HepG2 (cell line): ENCODE results near the gene CAPN7. TPM values are rescaled to one million over a fixed set of nuclear protein-coding genes. Genes with fewer than 3 reads are reported as not detected.

Experiments
- ARID4A ChIP-seq: sonication (generic); formaldehyde crosslinking; IDR thresholded peaks from 2 replicates; pipeline ENCODE4 v1.5.0; 2020; ENCODE audit warnings: mild to moderate bottlenecking, missing genetic modification reagents, borderline replicate concordance
- HMG20B ChIP-seq: conservative IDR thresholded peaks from 2 replicates; pipeline ENCODE4 v1.6.1; 2016; ENCODE audit warnings: missing genetic modification reagents, missing compliant biosample characterization
- PRDM15 ChIP-seq: sonication (generic); formaldehyde crosslinking; IDR thresholded peaks from 2 replicates; pipeline ENCODE4 v1.4.0; 2020; ENCODE audit warnings: missing genetic modification reagents
- ZFP91 ChIP-seq: sonication (generic); formaldehyde crosslinking; IDR thresholded peaks from 2 replicates; pipeline ENCODE4 v1.9.0; 2022; ENCODE audit warnings: missing genetic modification reagents, mild to moderate bottlenecking, borderline replicate concordance
- ZNF142 ChIP-seq: sonication (generic); formaldehyde crosslinking; IDR thresholded peaks from 2 replicates; pipeline ENCODE4 v1.4.0; 2020; ENCODE audit warnings: missing genetic modification reagents
- ZNF281 ChIP-seq: sonication (generic); formaldehyde crosslinking; IDR thresholded peaks from 2 replicates; pipeline ENCODE4 v1.4.0; 2020; ENCODE audit warnings: missing genetic modification reagents, borderline replicate concordance
- ZNF460 ChIP-seq: sonication (generic); formaldehyde crosslinking; IDR thresholded peaks from 2 replicates; pipeline ENCODE4 v1.5.1; 2020; ENCODE audit warnings: missing genetic modification reagents, mild to moderate bottlenecking, borderline replicate concordance
- ZNF484 ChIP-seq: sonication (generic); formaldehyde crosslinking; IDR thresholded peaks from 2 replicates; pipeline ENCODE4 v1.5.1; 2020; ENCODE audit warnings: mild to moderate bottlenecking, low read depth, missing genetic modification reagents, borderline replicate concordance
- ZNF773 ChIP-seq: sonication (generic); formaldehyde crosslinking; IDR thresholded peaks from 2 replicates; pipeline ENCODE4 v1.4.0; 2020; ENCODE audit warnings: missing genetic modification reagents, borderline replicate concordance
- polyA plus RNA-seq, 8 experiments: library from polyadenylated mRNA; depleted of rRNA in 3 of 8; stranded (reverse) in 7 of 8; unstranded in 1 of 8; fragments of >200 nt; fragmentation: Illumina TruSeq in 4 of 8; extraction: Trizol in 4 of 8; gene quantifications; 2 replicates each; pipeline versions ENCODE4 v1.2.1 to v1.2.3, GENCODE V29; 2011 to 2016; ENCODE audit warnings: low read depth in 4 of 8, missing spikeins in 1 of 8, mixed read lengths in 1 of 8; ENCODE audit not compliant: insufficient read depth in 1 of 8
- total RNA-seq, 5 experiments: library from RNA; depleted of rRNA; stranded (reverse); fragments of >200 nt; fragmentation: Illumina TruSeq; extraction: Trizol; gene quantifications; 2 replicates each; pipeline ENCODE4 v1.2.3, GENCODE V29; 2016; ENCODE audit warnings: low read depth in 1 of 5

The CAPN7 gene
- total and polyA plus RNA-seq, 2 of the 13 experiments (the other 11 are each of a cell fraction or from before 2014, with no cell fraction given): 16.7 to 36.8 TPM

- TF ChIP-seq PRDM15 (no peak), ZNF460 (0 out of 2 replicates have a peak, but pooled peaks have one; percentile 10), ZNF142 (CRISPR knock-in tag) (no peak), ZNF773 (CRISPR knock-in tag) (no peak), ZNF484 (CRISPR knock-in tag) (no peak), ZNF281 (peak; percentile 76; the same call in 1 of the 2 replicates), ZFP91 (no peak), ARID4A (CRISPR knock-in tag) (peak; percentile 64; the same call in 1 of the 2 replicates), HMG20B (CRISPR knock-in tag) (peak; percentile 94)
Observed at GRCh38 chr3:15171096-15171495, 35.0 kb upstream of the CAPN7 start (continued).
